Ishikawa (cell line): ENCODE data around the gene ACSM6.

Experiments used
- EP300 ChIP-seq: IDR thresholded peaks from 2 replicates; pipeline ENCODE4 v1.6.1; 2012; ENCODE audit warnings: borderline replicate concordance
- FOXM1 ChIP-seq: IDR thresholded peaks from 2 replicates; pipeline ENCODE4 v1.6.1; 2012; ENCODE audit warnings: low read depth, borderline replicate concordance
- RAD21 ChIP-seq: IDR thresholded peaks from 2 replicates; pipeline ENCODE4 v1.6.1; 2012; ENCODE audit warnings: low read depth
- TCF12 ChIP-seq: IDR thresholded peaks from 2 replicates; pipeline ENCODE4 v1.6.1; 2012; ENCODE audit warnings: low read depth
- YY1 ChIP-seq: IDR thresholded peaks from 2 replicates; pipeline ENCODE4 v1.6.1; 2012; ENCODE audit warnings: low read depth
- TF ChIP-seq, protein P1 (sequence below): IDR thresholded peaks from 2 replicates; pipeline ENCODE4 v1.6.1; 2012
- TF ChIP-seq, protein P2 (sequence below): IDR thresholded peaks from 2 replicates; pipeline ENCODE4 v1.6.1; 2012; ENCODE audit warnings: low read depth, mild to moderate bottlenecking

DNA sequence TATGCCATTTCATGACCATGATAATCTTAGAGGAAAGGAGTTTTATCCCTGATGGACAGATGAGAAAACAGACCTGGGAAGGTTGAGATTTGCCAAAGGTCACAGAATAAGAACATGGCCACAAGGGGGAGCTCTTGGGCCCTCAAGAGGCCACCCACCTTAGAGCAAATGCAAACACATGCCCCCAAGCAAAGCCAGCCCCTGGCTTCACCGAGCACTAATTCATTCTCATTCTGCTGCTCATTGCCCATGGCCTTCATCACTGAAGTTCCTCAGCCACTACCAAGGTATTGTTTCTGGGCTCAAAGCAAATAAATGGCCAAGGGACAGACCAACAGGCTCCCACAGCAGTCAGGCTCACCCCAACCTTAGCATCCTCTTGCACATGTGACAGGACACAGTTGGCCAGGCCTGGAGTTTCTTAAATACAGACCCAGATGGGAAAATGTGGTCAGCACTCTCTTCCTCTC is 52.6 kb downstream of the ACSM6 start:
- TF ChIP-seq, protein P1, sequence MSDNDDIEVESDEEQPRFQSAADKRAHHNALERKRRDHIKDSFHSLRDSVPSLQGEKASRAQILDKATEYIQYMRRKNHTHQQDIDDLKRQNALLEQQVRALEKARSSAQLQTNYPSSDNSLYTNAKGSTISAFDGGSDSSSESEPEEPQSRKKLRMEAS, result no peak
- TF ChIP-seq, protein P2, sequence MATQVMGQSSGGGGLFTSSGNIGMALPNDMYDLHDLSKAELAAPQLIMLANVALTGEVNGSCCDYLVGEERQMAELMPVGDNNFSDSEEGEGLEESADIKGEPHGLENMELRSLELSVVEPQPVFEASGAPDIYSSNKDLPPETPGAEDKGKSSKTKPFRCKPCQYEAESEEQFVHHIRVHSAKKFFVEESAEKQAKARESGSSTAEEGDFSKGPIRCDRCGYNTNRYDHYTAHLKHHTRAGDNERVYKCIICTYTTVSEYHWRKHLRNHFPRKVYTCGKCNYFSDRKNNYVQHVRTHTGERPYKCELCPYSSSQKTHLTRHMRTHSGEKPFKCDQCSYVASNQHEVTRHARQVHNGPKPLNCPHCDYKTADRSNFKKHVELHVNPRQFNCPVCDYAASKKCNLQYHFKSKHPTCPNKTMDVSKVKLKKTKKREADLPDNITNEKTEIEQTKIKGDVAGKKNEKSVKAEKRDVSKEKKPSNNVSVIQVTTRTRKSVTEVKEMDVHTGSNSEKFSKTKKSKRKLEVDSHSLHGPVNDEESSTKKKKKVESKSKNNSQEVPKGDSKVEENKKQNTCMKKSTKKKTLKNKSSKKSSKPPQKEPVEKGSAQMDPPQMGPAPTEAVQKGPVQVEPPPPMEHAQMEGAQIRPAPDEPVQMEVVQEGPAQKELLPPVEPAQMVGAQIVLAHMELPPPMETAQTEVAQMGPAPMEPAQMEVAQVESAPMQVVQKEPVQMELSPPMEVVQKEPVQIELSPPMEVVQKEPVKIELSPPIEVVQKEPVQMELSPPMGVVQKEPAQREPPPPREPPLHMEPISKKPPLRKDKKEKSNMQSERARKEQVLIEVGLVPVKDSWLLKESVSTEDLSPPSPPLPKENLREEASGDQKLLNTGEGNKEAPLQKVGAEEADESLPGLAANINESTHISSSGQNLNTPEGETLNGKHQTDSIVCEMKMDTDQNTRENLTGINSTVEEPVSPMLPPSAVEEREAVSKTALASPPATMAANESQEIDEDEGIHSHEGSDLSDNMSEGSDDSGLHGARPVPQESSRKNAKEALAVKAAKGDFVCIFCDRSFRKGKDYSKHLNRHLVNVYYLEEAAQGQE, result no peak
- TF ChIP-seq RAD21 (peak; percentile 87), EP300 (no peak), YY1 (no peak), FOXM1 (no peak), TCF12 (no peak)
